ENCODE data around the gene DROSHA.

DROSHA gene

DNA sequence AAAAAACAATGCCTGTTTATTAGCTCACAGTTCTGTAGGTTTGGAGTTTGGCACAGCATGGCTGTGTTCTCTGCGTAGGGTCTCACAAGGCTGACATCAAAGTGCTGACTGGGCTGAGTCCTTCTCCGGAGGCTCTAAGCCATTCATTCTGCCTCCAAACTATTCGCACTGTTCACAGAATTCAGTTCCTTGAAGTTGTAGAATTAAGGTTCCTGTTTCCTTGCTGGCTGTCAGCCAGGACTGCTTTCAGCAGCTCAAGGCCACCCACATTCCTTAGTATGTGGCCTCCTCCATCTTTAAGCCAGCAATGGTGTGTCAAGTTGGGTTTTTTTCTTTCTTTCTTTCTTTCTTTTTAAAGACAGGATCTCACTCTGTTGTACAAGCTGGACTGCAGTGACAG lies 176.6 kb downstream of the DROSHA start:
- no peak for DNase-seq (ENCODE audit: low read depth)
- TF ChIP-seq, protein P1, sequence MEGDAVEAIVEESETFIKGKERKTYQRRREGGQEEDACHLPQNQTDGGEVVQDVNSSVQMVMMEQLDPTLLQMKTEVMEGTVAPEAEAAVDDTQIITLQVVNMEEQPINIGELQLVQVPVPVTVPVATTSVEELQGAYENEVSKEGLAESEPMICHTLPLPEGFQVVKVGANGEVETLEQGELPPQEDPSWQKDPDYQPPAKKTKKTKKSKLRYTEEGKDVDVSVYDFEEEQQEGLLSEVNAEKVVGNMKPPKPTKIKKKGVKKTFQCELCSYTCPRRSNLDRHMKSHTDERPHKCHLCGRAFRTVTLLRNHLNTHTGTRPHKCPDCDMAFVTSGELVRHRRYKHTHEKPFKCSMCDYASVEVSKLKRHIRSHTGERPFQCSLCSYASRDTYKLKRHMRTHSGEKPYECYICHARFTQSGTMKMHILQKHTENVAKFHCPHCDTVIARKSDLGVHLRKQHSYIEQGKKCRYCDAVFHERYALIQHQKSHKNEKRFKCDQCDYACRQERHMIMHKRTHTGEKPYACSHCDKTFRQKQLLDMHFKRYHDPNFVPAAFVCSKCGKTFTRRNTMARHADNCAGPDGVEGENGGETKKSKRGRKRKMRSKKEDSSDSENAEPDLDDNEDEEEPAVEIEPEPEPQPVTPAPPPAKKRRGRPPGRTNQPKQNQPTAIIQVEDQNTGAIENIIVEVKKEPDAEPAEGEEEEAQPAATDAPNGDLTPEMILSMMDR (conservative IDR thresholded peaks at IDR 0.05; ENCODE audit: low read depth, low read length), result no peak
- no peak overlapping the region for H3K4me3 ChIP-seq (ENCODE audit: low read length)

Data from retinal pigment epithelial cell (primary cell).